GM18517 (cell line): ENCODE data around the gene EYS.

Experiments
- ATAC-seq: cut with Tn5 transposase; IDR thresholded peaks from one replicate; pipeline ENCODE4 v1.9.1; 2021; ENCODE audit warnings: mild to moderate bottlenecking, moderate library complexity; ENCODE audit not compliant: unreplicated experiment

EYS gene

GRCh38 chr6:64874776-64875175, 832.2 kb downstream of the EYS start:
- no peak for ATAC-seq

- no peak for ATAC-seq
These were observed 834.4 kb downstream of the EYS start for GRCh38 chr6:64872633-64873032.

- ATAC-seq: no peak
These were observed 845.9 kb downstream of the EYS start for GRCh38 chr6:64861039-64861651.

- no peak for ATAC-seq
These were observed 846.8 kb downstream of the EYS start for GRCh38 chr6:64860203-64860602.

GRCh38 chr6:64850121-64850520, 856.9 kb downstream of the EYS start:
- no peak for ATAC-seq

- no peak for ATAC-seq
These were observed 858.6 kb downstream of the EYS start for GRCh38 chr6:64848467-64848866.

- no peak for ATAC-seq
These were observed 859.6 kb downstream of the EYS start for GRCh38 chr6:64847396-64847795.

GRCh38 chr6:64838726-64839125, 868.3 kb downstream of the EYS start:
- ATAC-seq: no peak

- ATAC-seq: no peak
These were observed 875.3 kb downstream of the EYS start for GRCh38 chr6:64831680-64832079.

GRCh38 chr6:64817525-64817924, 889.5 kb downstream of the EYS start:
- ATAC-seq: no peak

- ATAC-seq: no peak
These were observed 891.3 kb downstream of the EYS start for GRCh38 chr6:64815718-64816117.

GRCh38 chr6:64812138-64812537, 894.9 kb downstream of the EYS start:
- no peak for ATAC-seq

GRCh38 chr6:64811119-64811518, 895.9 kb downstream of the EYS start:
- no peak for ATAC-seq

GRCh38 chr6:64807785-64808184, 899.2 kb downstream of the EYS start:
- ATAC-seq: no peak

GRCh38 chr6:64803470-64804166, 903.4 kb downstream of the EYS start:
- ATAC-seq: no peak

- ATAC-seq: no peak
These were observed 914.5 kb downstream of the EYS start for GRCh38 chr6:64792534-64792933.

- no peak for ATAC-seq
These were observed 917.5 kb downstream of the EYS start for GRCh38 chr6:64789476-64789875.

GRCh38 chr6:64786736-64787135, 920.3 kb downstream of the EYS start:
- no peak for ATAC-seq

GRCh38 chr6:64782877-64783276, 924.1 kb downstream of the EYS start:
- no peak for ATAC-seq

- no peak for ATAC-seq
These were observed 928.9 kb downstream of the EYS start for GRCh38 chr6:64777941-64778785.

- no peak for ATAC-seq
These were observed 930.7 kb downstream of the EYS start for GRCh38 chr6:64776359-64776758.

- no peak for ATAC-seq
These were observed 932.1 kb downstream of the EYS start for GRCh38 chr6:64774881-64775280.
